Endothelial cell (in vitro differentiated cells): ENCODE results near the gene HSD11B2. TPM values are rescaled to one million over a fixed set of nuclear protein-coding genes. Genes with fewer than 3 reads are reported as not detected.

Experiments
- DNase-seq: peaks from one replicate; pipeline ENCODE4 v3.0.0; 2021; ENCODE audit warnings: low spot score
- H3K27ac Mint-ChIP-seq: one replicate; pipeline ENCODE4 v1.8.0; 2021; ENCODE audit warnings: mixed read lengths, inconsistent platforms; ENCODE audit not compliant: unreplicated experiment
- H3K27me3 Mint-ChIP-seq: one replicate; pipeline ENCODE4 v1.8.0; 2021; ENCODE audit warnings: mild to moderate bottlenecking, moderate library complexity, mixed read lengths, inconsistent platforms; ENCODE audit not compliant: unreplicated experiment
- H3K36me3 Mint-ChIP-seq: one replicate; pipeline ENCODE4 v1.8.0; 2021; ENCODE audit warnings: mild to moderate bottlenecking, low read depth, mixed read lengths, inconsistent platforms; ENCODE audit not compliant: unreplicated experiment
- H3K4me1 Mint-ChIP-seq: one replicate; pipeline ENCODE4 v1.8.0; 2021; ENCODE audit warnings: mild to moderate bottlenecking, mixed read lengths, inconsistent platforms; ENCODE audit not compliant: unreplicated experiment
- H3K4me3 Mint-ChIP-seq: one replicate; pipeline ENCODE4 v1.8.0; 2021; ENCODE audit warnings: mild to moderate bottlenecking, mixed read lengths, inconsistent platforms; ENCODE audit not compliant: unreplicated experiment
- H3K9me3 Mint-ChIP-seq: one replicate; pipeline ENCODE4 v1.8.0; 2021; ENCODE audit warnings: mixed read lengths, inconsistent platforms; ENCODE audit not compliant: unreplicated experiment
- CTCF ChIP-seq: fragments of 200-600 bp; sonication (generic); IDR thresholded peaks from one replicate; pipeline ENCODE4 v1.5.0; 2021; ENCODE audit warnings: antibody characterized with exemption; ENCODE audit not compliant: unreplicated experiment
- total RNA-seq: library from RNA; stranded (reverse); fragmentation: NEBNext Ultra II Directional; extraction: Animal tissue kit (Norgen Biotek cat#: 25700); gene quantifications from one replicate; pipeline ENCODE4 v1.2.1, GENCODE V29; 2021; ENCODE audit not compliant: unreplicated experiment

The HSD11B2 gene
- total RNA-seq, 1 donor from 2014 or later: 3.3 TPM

GRCh38 chr16:67390816-67391423, 40.0 kb upstream of the HSD11B2 start:
- no peak for TF ChIP-seq CTCF
- no peak overlapping the region for H3K27ac Mint-ChIP-seq
- H3K4me3 Mint-ChIP-seq: no peak overlapping the region

GRCh38 chr16:67391424-67392300, 39.3 kb upstream of the HSD11B2 start:
- Mint-ChIP-seq H3K4me1 (peaks cover 3% of the 10 kb centered on the region), H3K27ac (peak overlapping the region; percentile 59), H3K4me3 (no peak overlapping the region), H3K36me3 (peaks cover 12% of the 10 kb centered on the region), H3K27me3 (peaks cover 23% of the 10 kb centered on the region), H3K9me3 (no peaks in the 10 kb centered on the region)
- TF ChIP-seq CTCF: no peak
- no peak for DNase-seq

More at GRCh38 chr16:67390816-67391423, 40.0 kb upstream of the HSD11B2 start:
- Mint-ChIP-seq H3K9me3 (no peaks in the 10 kb centered on the region), H3K36me3 (peaks cover 19% of the 10 kb centered on the region), H3K27me3 (peaks cover 23% of the 10 kb centered on the region), H3K4me1 (peaks cover 3% of the 10 kb centered on the region)
- DNase-seq: no peak

DNA sequence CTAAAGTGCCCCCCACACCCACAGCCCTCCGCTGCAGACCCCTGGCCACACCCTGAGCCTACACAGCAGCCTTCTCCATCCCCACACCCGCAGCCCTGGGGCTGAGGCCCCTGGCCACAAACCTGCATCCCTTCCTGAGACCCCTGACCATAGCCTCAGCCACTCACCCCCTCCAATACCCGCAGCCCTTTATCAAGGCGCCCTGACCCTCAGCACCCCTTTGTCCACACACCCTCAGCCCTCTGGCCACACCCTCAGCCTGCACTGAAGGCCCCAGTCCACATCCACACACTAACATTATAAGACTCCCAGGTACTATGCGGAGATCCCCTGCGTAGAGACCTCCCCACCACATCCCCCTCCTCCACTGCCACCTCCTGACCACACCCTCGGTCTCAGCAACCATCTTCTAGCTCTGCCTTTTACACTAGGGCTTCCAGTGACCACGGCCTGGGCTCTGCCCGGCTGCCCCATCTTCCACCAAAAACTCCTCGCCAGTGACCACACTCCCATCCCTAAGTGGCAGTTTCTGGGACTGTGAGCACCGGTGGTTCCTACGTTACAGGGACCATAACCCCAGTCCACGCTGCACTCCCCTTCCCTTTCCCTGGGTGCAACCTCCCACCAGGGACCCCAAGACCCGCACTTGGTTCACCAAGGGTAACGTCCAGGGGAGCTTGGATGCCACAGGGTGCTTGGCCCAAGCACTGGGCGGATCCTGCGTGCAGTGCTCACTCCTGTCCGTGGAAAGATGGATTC, 38.4 kb upstream of the HSD11B2 start:
- H3K4me3 Mint-ChIP-seq: no peak overlapping the region
- H3K9me3 Mint-ChIP-seq: no peaks in the 10 kb centered on the region
- DNase-seq: no peak
- peaks cover 12% of the 10 kb centered on the region for H3K36me3 Mint-ChIP-seq
- peaks cover 23% of the 10 kb centered on the region for H3K27me3 Mint-ChIP-seq
- H3K27ac Mint-ChIP-seq: peak overlapping the region; percentile 59
- peaks cover 3% of the 10 kb centered on the region for H3K4me1 Mint-ChIP-seq
- TF ChIP-seq CTCF: no peak

DNA sequence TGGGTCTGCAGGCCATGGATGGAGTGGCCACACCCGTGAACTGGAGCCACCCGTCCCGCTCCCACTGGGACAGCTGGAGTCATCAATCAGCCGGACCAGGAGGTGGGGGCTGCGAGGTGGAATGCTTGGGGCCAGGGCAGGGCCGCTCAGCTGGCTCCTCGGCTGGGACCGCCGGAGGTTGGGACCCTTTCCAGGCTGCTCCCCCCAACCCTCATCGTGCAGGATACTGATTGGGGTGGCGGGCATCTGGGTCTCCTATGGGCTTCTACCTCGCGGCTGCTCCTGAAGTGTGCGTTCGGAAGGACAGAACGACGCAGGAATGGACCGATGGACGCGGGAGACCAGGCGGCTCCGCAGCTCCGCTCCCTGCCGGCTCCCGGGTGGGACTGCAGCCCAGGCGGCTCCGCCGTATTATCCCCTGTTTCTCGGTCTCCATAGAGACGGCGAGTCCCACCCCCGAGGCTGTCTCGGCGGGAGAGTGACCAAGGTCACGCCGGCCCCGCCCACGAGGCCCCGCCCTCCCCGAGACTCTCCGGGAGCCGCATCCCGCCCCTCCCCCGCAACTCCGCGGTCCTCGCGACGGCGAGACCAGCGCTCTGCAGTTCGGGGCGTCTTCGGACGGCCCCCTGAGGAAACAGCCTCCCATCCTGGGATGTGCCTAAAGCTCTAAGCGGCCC, 37.7 kb upstream of the HSD11B2 start, which contains the start of gene TPPP3:
Gene TPPP3, minus strand, starts transcription at position 388 of the 677 bp plus-strand sequence. CDS start 2,387 bp downstream, outside the sequence.
- Mint-ChIP-seq H3K36me3 (peaks cover 9% of the 10 kb centered on the region), H3K27ac (peak within 1 kb of the TSS; percentile 59), H3K9me3 (no peaks in the 10 kb centered on the region), H3K4me3 (no peak within 1 kb of the TSS), H3K4me1 (peaks cover 3% of the 10 kb centered on the region), H3K27me3 (peaks cover 23% of the 10 kb centered on the region)
- peak; percentile 72 for TF ChIP-seq CTCF
- peak; percentile 84 for DNase-seq
